ENCODE results near the gene PTPRK.

The PTPRK gene

DNA sequence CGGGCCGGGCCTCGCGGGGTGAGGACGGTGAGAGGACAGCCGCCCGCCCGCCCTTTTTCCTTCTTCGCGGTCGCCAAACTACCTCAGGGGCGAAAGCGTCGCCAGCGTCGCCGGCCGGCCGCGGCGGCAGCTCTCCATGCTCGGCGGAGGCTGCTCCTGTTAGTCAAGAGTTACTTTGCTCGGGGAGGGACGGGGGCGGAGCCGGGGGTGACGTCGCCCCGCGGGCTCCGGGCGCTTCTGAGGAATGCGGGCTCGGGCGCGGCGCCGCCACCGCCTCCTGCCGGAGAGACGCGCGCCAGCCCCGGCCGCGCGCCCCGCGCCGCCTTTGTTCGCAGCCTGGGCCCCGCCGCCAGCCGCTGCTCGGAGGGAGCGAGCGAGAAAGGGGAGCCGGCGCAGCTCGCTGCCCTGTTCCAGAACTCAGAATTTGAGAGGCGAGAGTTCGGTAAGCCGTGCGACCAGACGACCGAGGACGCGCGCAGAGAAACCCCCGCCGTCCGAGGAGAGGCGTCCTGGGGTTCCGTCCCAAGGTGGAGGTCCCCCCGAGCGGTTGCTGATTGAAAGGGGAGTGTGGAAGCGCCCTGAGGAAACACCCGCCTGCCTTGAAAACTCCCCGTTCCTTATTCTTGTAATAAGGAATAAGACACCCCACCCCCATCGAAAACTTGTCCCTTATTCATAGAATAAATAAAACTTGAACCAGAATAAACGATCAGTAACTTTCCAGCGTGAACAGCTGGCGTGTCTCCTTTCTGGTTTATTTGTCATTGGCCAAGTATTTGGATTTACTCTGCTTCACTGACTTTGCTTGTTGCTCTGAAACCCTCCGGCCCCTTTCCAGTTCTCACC, at the start of gene PTPRK:
PTPRK (minus strand) TSS at position 164 of the 846 bp plus-strand sequence. CDS start 241 bp downstream, outside the sequence.
- peak; percentile 95 for DNase-seq

DNA sequence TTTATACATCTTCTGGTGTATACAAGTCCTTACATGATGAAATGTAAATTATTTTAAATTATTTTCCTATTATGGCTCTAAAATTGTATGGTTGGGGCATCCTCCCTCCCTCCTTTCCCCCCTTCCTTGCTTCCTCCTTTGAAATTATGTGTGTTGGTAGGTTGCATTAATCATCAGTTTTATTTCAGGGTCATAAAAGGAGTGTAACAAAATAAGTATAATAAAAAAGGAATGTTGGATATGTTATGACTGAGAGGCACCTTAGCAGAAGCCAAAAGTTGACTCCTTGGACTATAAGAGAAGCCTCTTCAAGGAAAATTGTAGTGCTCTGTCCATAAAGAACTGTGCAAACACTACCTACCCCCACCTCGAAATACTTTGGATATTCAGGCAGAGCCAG, 46.6 kb upstream of the PTPRK start:
- no peak for DNase-seq

DNA sequence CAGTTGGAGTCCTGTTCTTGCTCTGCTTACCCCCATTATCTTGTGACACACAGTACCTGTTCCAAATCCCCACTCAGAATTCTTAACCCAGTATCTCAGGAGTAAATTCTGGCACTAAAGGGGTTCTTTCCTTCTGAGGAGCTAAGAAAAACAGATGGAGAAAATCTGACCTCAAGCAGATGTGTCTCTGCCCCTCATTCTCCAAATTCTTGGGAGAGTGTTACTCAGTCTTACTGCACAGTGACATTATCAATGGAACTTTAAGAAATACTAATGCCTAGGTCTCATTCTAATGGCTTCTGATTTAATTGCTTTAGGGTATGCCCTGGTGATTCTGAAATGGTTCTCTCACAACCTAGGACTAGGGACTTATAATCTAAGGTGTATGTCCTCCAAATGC, 40.6 kb upstream of the PTPRK start:
- no peak for DNase-seq

DNA sequence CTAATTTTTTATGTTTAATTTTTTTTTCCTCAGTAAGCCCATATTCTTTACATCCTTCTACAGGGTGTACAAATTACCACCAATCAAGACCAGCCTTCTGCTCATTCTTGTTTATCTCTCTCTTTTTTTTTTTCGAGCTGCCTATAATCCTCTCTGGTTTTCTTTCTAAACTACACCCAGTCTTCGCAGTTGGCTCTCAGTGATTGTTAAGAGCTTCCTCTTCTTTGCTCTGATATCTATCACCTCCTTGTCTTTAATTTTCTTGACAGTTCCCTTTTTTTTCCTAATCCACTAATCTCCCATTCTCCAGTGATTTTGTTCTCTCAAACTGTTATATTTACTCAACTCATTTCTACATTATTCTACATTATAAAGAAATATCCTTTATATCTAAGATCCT, 38.5 kb upstream of the PTPRK start:
- no peak for DNase-seq

DNA sequence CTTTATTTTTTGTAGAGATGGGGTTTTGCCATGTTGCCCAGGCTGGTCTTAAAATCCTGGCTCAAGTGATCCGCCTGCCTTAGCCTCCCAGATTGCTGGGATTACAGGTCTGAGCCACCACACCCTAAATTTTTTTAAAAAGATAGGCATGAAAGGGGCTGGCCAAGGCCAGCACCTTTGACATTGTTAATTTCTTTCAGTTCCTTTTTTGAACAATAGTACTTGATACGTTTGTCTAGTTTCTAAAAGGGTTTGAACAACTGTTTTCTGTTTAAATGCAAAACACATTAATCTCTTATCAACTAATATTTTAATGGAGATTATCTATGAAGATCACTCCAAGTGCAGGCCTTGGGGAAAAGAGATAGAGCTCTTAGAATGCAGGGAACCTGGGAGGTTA, 37.6 kb upstream of the PTPRK start:
- DNase-seq: no peak

DNA sequence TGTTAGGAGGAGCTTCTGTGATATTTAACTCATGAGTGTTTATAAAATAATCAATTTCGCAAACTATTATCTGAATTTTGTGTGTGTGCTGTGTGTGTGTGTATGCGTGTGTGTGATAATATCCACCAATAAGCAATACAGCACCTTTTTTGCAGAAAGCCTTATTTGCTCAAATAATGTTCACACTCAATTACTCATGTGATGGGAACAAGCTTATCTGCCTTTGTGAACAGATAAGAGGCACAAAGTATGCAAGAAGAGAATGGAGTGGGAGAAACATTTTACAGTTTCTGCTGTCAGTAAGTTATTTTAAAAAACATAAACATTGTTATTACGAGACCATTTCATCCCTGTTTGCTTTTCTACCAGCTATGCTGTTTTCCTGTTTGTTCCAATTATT, 36.7 kb upstream of the PTPRK start:
- DNase-seq: no peak

DNA sequence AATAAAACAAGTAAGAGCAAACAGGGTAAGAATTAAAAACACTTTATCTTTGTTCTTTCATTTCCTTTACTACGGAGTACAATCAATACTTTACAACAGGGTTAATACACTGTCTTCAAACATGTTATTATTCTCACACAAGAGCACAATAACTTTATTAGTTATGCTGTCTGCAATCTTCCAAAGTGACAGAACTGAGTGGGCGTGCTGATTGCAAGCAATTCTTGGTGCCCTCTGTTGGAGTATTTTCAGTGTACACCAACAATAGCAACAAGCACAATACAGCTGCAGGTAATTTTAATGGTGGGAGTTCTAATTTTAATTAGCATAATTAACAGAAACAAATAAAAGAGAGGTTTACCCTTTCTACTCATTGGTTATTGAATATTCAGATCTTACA, 33.9 kb upstream of the PTPRK start:
- DNase-seq: no peak

DNA sequence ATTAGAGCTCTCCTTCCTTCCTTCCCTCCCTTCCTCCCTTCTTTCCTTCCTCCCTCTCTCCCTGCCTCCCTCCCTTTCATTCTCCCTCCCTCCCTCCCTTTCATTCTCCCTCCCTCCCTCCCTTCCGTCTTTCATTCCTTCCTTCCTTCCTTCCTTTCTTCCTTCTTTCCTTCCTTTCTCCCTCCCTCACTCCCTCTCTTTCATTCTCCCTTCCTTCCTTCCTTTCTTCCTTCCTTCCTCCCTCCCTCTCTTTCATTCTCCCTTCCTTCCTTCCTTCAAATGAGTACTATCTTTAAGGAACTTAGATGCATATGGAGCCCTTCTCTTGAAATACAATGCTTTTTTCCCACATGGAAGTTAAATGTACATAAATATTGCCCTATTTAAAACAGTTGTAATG, 20.9 kb upstream of the PTPRK start:
- DNase-seq: no peak

DNA sequence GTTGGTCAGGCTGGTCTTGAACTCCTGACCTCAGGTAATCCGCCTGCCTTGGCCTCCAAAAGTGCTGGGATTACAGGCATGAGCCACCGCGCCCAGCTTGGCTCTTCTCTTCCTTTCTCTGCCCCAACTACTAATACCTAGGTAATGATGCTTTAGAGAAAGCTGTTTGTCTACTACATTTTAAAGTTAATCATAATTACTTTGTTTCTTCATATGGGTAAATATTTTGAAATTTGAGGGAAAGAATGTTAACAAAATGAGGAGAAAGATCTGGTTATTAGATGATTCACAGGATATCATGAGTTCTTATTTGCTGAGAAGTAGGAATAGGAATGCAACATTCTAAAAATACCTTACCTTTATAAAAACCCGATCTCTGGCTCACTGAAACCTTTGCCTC, 18.4 kb upstream of the PTPRK start:
- DNase-seq: no peak

DNA sequence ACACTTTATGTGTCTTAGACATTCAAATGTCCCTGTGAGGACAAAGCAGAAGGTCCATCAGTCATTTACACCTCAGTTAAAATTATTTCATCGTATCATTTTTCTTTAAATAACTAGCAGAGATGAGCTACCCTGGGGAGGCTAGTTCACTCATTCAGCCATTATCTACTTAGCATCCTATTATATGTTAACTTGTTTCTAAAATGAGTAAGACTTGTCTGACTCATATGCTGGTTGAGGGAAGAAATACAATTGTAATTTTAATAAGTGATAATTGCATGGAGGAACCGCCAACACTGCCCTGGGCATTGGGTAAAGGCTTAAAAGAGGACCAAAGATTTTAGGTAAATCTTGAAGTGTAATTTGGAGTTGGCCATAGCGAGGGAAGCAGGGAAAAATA, 12.4 kb upstream of the PTPRK start:
- DNase-seq: no peak

DNA sequence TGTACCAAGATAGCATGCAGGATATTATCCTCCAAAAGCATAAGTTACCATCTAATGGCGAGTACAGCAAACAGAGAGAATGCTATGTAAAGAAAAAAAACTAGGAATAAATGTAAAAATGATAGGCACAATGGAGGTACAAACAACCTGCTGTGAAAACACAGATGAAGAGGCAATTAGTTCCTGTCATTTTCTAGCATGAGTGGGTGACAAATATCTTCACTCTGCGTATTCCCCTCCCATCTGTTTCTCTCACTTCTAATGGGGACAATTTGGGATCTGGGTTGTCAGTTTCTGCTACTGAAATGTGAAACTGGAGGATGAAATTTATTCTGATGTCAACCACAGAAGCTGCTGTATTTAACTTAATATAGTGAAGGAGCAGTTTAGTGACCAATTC, 11.7 kb upstream of the PTPRK start:
- no peak for DNase-seq

DNA sequence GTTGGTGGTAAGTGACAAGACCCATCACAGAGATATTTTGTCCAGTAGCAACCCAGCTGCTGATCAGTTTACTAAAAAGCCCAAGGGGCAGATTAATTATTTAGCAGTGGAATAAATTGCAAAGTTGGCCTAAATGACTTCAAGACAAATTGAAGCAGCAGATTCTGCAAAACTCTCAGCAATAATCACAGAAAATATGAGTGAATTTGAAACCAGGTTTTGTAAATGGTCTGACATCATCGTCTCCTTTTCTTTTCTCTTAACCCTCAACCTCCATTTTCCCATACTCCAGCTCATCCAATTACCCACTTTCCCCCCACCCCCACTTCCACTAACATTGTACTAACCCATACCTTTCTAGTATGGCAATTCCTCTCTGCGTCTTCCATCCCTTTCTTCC, 11.3 kb upstream of the PTPRK start:
- no peak for DNase-seq

DNA sequence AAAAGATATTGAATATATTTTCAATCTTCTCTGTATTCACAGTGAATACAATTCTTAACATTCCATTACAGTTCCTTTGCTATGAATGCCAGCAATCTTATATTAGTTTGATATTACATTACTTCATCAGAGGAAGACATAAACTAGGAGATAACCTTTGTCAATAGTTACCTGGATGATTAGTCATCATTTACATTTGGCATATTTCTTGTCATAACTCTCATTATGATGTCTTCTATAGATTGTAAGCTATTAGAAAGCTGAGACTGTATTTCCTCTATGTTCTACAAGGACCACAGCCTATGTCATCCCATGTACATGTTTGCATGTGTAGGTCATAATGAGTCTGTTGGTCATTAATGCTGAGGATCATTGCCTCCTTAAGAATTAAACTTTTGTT, 7.8 kb upstream of the PTPRK start:
- no peak for DNase-seq

DNA sequence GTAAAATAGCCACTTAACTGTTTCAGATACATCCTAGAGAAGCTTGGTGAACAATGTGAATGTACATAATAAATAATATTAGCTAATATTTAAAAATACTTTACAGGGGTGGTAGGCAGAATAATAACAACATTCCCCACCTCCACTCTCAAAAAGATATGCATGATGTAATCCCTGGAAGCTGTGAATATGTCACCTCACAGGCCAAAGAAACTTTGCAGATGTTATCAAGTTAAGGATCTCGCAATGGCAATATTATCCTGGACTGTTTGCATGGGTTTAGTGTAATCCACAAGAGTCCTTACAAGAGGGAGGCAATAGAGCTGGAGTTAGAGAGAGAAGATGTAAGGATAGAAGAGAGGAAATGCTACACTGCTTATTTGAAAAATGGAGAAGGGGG, 7.0 kb upstream of the PTPRK start:
- DNase-seq: no peak

DNA sequence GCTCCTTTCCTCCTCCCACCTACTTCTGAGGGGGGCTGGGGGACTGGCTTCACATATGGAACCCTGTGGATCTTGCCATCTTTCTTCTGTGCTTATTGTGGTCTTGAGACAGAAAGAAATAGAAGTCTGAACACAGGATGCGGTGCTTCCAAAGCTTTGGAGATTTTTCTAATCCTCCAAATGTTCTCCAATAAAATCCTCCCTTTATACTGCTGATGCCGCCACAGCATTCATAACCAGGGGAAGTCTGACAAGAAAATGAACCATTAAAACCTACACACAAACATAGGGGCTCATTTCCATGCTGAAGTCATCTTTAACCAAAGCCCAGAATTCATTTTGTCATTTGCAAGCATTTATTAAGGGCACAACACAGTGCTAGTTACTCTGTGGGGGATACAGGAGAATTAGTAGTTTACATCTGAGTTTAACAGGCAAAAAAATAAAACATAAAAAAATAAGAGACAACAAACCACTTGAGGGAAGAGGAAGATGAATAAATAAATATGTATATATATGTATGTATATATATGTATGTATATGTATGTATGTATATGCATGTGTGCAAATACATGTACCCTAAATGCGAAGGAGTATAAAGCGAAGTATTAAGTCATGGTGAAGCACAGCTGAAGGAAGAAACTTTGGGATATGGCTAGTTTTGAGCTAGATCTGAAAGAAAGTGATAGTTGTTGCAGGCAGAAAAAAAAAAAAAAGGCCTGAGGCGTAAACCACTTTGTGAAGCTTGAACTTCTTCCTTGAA, 5.9 kb upstream of the PTPRK start:
- no peak for DNase-seq

DNA sequence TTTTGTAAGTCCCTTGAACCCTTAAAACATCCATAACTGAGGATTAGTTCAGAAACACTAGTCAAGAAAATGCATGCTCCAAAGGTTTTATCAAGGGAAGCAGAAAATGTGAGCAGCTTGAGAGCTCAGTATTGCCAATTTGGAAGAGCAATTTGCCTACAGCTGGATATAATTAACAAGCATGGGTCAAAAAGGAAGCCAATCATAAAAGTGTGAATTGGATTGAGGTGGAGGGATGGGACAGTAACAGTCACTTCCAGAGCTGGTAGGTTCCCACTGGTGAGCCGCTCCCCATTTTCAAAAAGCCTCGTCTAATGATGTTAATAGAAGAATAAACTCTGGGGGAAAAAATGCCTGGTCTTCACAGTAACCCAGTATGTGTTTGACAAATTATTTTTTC, 5.0 kb upstream of the PTPRK start:
- no peak for DNase-seq

DNA sequence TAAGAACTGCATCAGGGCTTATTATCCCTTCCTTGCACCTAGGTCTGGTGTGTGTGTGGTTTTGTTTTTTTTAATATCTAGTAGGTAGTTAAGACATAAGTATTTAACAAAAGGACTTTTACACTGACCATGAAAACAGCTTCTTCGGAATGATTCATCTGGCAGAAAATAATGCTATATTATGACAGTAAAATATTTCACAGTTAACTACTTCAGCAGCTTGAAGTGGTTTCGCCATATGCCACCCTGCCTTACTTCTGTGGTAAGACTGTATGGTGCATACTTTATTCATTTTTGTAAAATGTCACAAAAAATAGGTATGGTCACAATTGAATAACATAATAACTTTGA, 858 bp upstream of the PTPRK start:
- no peak for DNase-seq

DNA sequence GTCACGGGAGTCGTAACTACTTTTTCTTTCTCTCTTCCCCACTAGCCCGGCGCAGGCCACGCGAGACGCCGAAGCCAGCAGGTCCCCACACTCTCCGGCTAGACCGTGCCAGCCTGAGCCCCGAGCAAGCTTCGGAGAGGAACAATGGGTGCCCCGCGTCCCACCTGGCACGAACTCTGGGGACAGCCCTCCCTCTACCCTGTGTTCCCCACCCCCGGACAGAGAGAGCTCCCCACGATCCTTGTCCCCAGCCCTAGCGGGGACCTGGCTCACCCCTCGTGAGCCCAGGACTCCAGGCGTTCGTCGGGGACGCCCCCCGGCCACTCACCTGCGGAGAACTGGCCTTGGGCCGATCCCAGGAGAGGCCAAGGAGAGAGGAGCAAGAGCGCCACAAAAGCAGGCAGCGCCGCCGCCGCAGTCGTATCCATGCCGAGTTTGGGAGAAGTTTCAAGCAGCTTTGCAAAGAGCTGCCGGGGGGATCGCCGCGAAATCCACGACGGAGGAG, 416 bp downstream of the PTPRK start:
- DNase-seq: peak; percentile 67

DNA sequence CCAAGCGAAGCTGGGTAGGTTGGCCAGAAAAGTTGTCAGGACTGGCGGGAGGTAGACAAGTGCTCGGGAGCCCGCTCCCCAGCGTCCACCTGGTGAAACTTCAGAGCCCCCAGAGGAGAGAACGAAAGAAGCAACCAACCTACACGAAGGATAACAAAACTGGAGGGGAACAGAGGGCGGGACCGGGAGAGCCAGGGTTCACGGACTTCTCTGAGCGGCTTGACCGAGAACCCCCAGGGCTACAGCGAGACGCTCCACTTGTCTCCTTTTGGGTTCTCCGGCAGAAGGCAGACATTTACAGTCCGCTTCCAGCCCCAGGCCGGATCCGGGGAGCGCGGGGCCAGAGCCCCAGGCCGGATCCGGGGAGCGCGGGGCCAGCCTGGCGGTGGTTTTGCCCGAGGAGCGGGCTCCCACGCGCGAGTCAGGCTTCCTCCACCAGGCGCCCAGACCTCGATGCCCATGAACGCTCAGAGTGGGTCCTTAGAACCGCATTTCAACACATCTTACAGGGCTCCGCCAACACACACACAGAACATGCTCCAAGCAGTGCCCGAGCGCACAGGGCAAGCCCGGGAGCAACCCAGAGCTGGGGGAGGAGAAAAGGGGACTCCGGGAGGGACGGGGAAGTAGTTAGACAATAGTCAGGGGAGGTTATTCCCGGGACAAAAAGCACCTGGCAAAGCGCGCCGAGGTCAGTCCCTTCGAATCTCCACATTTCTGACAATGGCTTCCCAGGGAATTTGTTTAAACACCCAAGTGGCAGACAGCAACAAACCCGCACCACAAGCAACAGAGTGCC, 1.1 kb downstream of the PTPRK start:
- peak; percentile 52 for DNase-seq

DNA sequence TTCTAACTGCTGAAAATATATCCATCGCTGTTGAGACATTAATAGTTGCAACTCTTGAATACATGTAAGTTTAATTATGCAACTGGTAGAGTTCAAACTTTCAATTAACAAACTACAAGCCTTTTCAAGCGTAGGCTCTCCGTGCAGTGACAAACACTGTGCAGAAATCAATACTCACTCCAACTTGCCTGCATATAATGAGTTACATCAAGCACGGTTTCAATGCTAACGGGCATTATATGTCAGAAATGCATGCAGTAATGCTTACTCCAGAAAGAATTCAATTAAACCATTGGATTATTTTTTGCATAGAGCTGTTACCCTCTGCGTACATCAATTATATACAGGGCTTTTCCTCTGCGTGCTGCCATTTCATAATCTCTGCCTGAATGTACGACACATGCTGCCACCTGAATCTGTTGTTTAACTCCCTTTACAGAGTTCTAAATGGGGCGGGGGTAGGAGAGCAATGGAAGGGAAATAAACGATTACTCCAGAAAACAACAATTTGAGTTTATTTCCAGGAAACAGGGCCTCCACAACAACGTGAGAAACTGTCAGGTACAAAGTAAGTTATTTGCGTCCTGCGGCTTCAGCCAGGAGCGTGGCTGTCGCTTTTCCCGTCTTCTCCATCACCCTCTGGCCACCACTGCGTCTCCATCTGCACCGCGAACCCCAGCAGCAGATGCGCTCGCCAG, 1.8 kb downstream of the PTPRK start:
- no peak for DNase-seq

DNA sequence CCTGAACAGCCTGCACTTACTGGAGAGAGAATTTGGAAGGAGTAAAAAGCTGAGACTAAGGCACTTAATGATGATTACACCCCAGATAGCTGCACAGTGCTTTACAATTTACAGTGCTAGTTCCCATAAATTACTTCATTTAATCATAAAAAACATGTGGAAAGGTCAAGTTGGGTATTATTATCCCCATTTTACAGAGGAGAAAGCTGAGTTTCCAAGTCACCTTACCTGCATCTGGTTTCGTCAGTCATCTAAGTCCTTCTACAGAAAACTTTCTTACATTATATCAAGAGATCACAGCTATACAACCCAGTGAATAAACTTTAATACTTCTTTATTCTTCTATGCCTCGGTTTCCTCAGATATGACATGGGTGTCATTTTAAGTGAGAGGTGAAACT, 3.3 kb downstream of the PTPRK start:
- DNase-seq: no peak

DNA sequence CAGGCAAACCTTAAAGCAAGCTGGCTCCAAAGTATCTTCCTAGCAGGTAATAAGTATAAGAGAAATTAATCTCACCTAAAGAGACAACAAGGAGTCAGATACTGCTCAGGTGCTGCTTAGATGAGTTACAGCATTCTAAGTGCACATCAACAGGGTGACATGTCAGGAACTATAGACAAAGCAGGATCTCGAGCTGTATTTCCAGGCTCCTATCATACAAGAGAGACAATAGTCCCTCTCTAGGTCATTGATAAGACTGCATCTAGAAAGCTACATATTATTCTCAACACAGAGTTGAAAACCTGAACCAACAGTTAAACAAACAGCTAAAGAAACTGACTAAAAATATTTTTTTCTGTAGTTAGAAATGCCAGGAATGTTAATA, 3.9 kb downstream of the PTPRK start:
- DNase-seq: no peak
